OCI-LY3 (cell line): ENCODE data around the gene FBXW8.

Experiments used
- EZH2phosphoT487 ChIP-seq: fragments of 200-600 bp; shearing (Covaris generic); IDR thresholded peaks from 2 replicates; pipeline ENCODE4 v1.6.1; 2018; ENCODE audit warnings: antibody characterized with exemption, mixed run types, low read depth
- TF ChIP-seq, protein P1 (sequence below): fragments of 200-600, 300-600 bp; sonication (generic); IDR thresholded peaks from 2 replicates; pipeline ENCODE4 v1.5.1; 2014; ENCODE audit warnings: antibody characterized with exemption, low read length, low read depth

DNA sequence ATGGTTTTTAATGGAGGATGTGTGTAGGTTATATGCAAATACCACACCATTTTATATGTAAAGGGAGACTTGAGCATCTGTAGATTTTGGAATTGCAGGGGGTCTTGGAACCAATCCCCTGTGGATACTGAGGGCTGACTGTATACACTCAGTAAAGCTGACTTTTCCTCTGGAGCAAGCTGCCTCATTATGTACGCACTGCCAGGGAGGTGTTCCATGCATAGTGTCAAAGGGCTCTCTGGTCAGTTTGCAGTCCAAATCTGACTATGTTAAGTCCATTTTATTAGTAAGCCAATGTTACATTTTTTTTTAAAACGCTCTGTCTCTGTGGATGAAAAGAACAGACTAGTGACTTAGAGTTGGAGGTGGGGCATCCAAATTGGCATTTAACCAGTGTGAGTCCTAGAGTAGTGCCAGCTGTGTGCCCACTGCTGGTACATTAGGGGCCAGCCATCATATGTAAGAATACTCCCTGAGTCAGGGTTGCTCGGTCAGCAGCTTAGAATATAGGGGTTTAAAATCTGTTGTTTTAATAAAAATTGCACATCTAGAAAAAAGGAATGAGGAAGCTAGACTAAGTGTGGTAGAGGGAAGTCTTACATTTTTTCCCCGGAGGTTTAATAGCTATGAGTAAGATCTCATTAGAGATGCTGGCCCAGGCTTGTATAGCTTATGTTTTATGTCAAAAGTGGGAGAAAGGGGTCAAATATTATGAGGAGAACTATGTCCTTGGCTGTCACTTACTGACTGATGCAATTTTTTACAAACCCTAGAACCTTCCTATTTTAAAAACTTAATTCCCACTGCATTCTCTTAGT lies 101.4 kb downstream of the FBXW8 start:
- TF ChIP-seq, protein P1, sequence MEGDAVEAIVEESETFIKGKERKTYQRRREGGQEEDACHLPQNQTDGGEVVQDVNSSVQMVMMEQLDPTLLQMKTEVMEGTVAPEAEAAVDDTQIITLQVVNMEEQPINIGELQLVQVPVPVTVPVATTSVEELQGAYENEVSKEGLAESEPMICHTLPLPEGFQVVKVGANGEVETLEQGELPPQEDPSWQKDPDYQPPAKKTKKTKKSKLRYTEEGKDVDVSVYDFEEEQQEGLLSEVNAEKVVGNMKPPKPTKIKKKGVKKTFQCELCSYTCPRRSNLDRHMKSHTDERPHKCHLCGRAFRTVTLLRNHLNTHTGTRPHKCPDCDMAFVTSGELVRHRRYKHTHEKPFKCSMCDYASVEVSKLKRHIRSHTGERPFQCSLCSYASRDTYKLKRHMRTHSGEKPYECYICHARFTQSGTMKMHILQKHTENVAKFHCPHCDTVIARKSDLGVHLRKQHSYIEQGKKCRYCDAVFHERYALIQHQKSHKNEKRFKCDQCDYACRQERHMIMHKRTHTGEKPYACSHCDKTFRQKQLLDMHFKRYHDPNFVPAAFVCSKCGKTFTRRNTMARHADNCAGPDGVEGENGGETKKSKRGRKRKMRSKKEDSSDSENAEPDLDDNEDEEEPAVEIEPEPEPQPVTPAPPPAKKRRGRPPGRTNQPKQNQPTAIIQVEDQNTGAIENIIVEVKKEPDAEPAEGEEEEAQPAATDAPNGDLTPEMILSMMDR, result no peak
- TF ChIP-seq EZH2phosphoT487, result no peak
